K562 (cell line): Measurements from ENCODE around the gene SART1. TPM values are rescaled to one million over a fixed set of nuclear protein-coding genes. Genes with fewer than 3 reads are reported as not detected.

Source experiments
- ATAC-seq: fragments of 200-7000 bp; cut with Tn5 transposase; 3 replicates; pipeline ENCODE4 v1.9.1; 2020; ENCODE audit warnings: moderate library complexity
- BruUV-seq: library from RNA; stranded (reverse); fragments of 400-500 nt; replicated peaks from 2 replicates; lab custom pipeline; 2021; lab: Mats Ljungman, UMichigan
- CTCF ChIA-PET: fragments of 300-600 bp; formaldehyde crosslinking; extraction: SDS; loops from one replicate; lab custom pipeline; 2021; ENCODE audit warnings: low intra/inter-chr PET ratio; lab: Yijun Ruan, JAX
- POLR2A ChIA-PET: fragments of 300-600, 350-650 bp; sonication (Branson Sonifier 250); formaldehyde crosslinking; extraction: SDS; loops from one replicate; lab custom pipeline; 2021; ENCODE audit warnings: antibody characterized with exemption, inconsistent platforms; lab: Yijun Ruan, JAX
- DNase-seq, 4 experiments: peaks; one replicate each; pipeline versions ENCODE4 v3.0.0 to v3.0.0-alpha.2; 2011 to 2018; ENCODE audit warnings: low spot score in 3 of 4, mixed read lengths in 3 of 4; ENCODE audit errors: extremely low read depth in 1 of 4
- FAIRE-seq: peaks from 2 replicates; lab custom pipeline; 2011; peaks lifted over from hg19 to GRCh38; lab: Jason Lieb, UNC
- H2AFZ ChIP-seq: 2 replicates; pipeline ENCODE4 v1.6.0; 2011; ENCODE audit warnings: low read depth, low read length, control low read depth, inconsistent platforms
- H3K27ac ChIP-seq: fragments of 200-600 bp; 3 replicates; pipeline ENCODE4 v1.8.0; 2011; ENCODE audit warnings: low read depth, mild to moderate bottlenecking, control low read depth, inconsistent platforms, low read length, moderate library complexity, mixed read lengths; ENCODE audit errors: extremely low read depth
- H3K27me3 ChIP-seq, 2 experiments: fragments of 300-600 bp in 1 of 2; 2 replicates in 1 of 2; 3 replicates in 1 of 2; pipeline versions ENCODE4 v1.6.0 to v1.8.0; 2011; ENCODE audit warnings: inconsistent platforms in 2 of 2, low read length in 2 of 2, mild to moderate bottlenecking in 1 of 2, mixed read lengths in 1 of 2, moderate library complexity in 1 of 2; ENCODE audit not compliant: control insufficient read depth in 2 of 2, insufficient read depth in 2 of 2
- H3K36me3 ChIP-seq: fragments of 300-600 bp; 3 replicates; pipeline ENCODE4 v1.8.0; 2011; ENCODE audit warnings: mild to moderate bottlenecking, low read length, inconsistent platforms; ENCODE audit not compliant: control insufficient read depth, insufficient read depth
- H3K4me1 ChIP-seq, 2 experiments: fragments of 200-600 bp in 1 of 2; replicated peaks in 1 of 2; 2 replicates in 1 of 2; 3 replicates in 1 of 2; pipeline versions ENCODE4 v1.5.1 to v1.8.0; 2011; ENCODE audit warnings: inconsistent platforms in 2 of 2, low read length in 2 of 2, mild to moderate bottlenecking in 1 of 2, mixed read lengths in 1 of 2, moderate library complexity in 1 of 2; ENCODE audit not compliant: control insufficient read depth in 2 of 2, insufficient read depth in 2 of 2
- H3K4me2 ChIP-seq: 2 replicates; pipeline ENCODE4 v1.6.1; 2011; ENCODE audit warnings: low read length, control low read depth, inconsistent platforms, mixed read lengths; ENCODE audit not compliant: insufficient read depth
- H3K4me3 ChIP-seq: fragments of 200-600 bp; sonication (generic), shearing (Covaris generic); 2 replicates; pipeline ENCODE4 v1.5.1; 2016; ENCODE audit warnings: control low read depth, inconsistent platforms
- H3K79me2 ChIP-seq: fragments of 200-600 bp; 3 replicates; pipeline ENCODE4 v1.8.0; 2011; ENCODE audit warnings: low read length, inconsistent platforms; ENCODE audit not compliant: control insufficient read depth, insufficient read depth
- H3K9ac ChIP-seq, 2 experiments: 2 replicates each; pipeline versions ENCODE4 v1.6.0 to v1.6.1; 2011; ENCODE audit warnings: low read depth in 2 of 2, low read length in 2 of 2, control low read depth in 1 of 2, inconsistent platforms in 1 of 2, mild to moderate bottlenecking in 1 of 2, mixed read lengths in 1 of 2; ENCODE audit not compliant: insufficient read depth in 1 of 2
- H3K9me1 ChIP-seq: one replicate; pipeline ENCODE4 v1.6.0; 2011; ENCODE audit warnings: inconsistent platforms, mild to moderate bottlenecking, low read length, moderate library complexity; ENCODE audit not compliant: control insufficient read depth, insufficient read depth
- H3K9me3 ChIP-seq: replicated peaks from 2 replicates; pipeline ENCODE4 v1.5.1; 2011; ENCODE audit warnings: low read depth, low read length, inconsistent platforms; ENCODE audit not compliant: control insufficient read depth, insufficient read depth
- H4K20me1 ChIP-seq: replicated peaks from 2 replicates; pipeline ENCODE4 v1.6.1; 2011; ENCODE audit warnings: low read length, inconsistent platforms, mixed read lengths; ENCODE audit not compliant: control insufficient read depth, insufficient read depth
- ESRRA ChIP-seq: fragments of 450-650 bp; IDR thresholded peaks from 2 replicates; pipeline ENCODE4 v1.6.1; 2014; ENCODE audit warnings: low read depth, mild to moderate bottlenecking, moderate library complexity, borderline replicate concordance
- KLF13 ChIP-seq: fragments of 450-650 bp; IDR thresholded peaks from 2 replicates; pipeline ENCODE4 v1.6.1; 2016; ENCODE audit warnings: missing genetic modification characterization, low read depth, mild to moderate bottlenecking, missing compliant biosample characterization, moderate library complexity, borderline replicate concordance
- LEF1 ChIP-seq: fragments of 450-650 bp; IDR thresholded peaks from 2 replicates; pipeline ENCODE4 v1.6.1; 2016; ENCODE audit warnings: mild to moderate bottlenecking
- MEF2D ChIP-seq: conservative IDR thresholded peaks from 2 replicates; pipeline ENCODE4 v1.6.1; 2016; ENCODE audit warnings: low read depth, missing genetic modification characterization, missing compliant biosample characterization
- NR2C1 ChIP-seq, 2 experiments: fragments of 450-650 bp; IDR thresholded peaks; 2 replicates each; pipeline ENCODE4 v1.6.1; 2017; ENCODE audit warnings: mild to moderate bottlenecking in 2 of 2, antibody characterized with exemption in 1 of 2, inconsistent platforms in 1 of 2, missing compliant biosample characterization in 1 of 2, missing genetic modification characterization in 1 of 2
- PHB2 ChIP-seq: fragments of 450-650 bp; IDR thresholded peaks from 2 replicates; pipeline ENCODE4 v1.6.1; 2017; ENCODE audit warnings: low read depth
- RBM15 ChIP-seq: fragments of 200-400 bp; formaldehyde crosslinking; IDR thresholded peaks from 2 replicates; pipeline ENCODE4 v1.6.1; 2018; ENCODE audit warnings: mild to moderate bottlenecking, low read length, moderate library complexity; ENCODE audit not compliant: insufficient read depth
- TCF7L2 ChIP-seq: fragments of 150-350 bp; IDR thresholded peaks from 2 replicates; pipeline ENCODE4 v1.6.1; 2016; ENCODE audit warnings: low read depth, mild to moderate bottlenecking, low read length, moderate library complexity
- WGBS: fragments of 100-300 bp; shearing (Covaris generic); methylation state at CpG from one replicate; pipeline ENCODE4 v1.1.6; 2016; ENCODE audit warnings: low coverage, mixed read lengths; ENCODE audit not compliant: insufficient coverage; ENCODE audit errors: missing lambda C conversion rate; 5-methylcytosine and 5-hydroxymethylcytosine counted together
- in situ Hi-C: fragments of 300-500 bp; cut with MboI; formaldehyde crosslinking; loops from 4 replicates; pipeline ENCODE4 v1.15.0; 2018; ENCODE audit warnings: inconsistent platforms, mixed read lengths
- intact Hi-C: fragments of 100-400 bp; cut with micrococcal nuclease; formaldehyde crosslinking; loops from 2 replicates; pipeline ENCODE4 v1.14.2; 2022
- polyA plus RNA-seq, 8 experiments: library from polyadenylated mRNA; depleted of rRNA in 4 of 8; stranded (reverse) in 5 of 8; unstranded in 3 of 8; fragments of >200 nt; fragmentation: Nextera tagmentation in 2 of 8; fragmentation: Illumina TruSeq in 1 of 8; extraction: Ambion mirVana in 2 of 8; extraction: Trizol in 1 of 8; gene quantifications; 2 replicates each; pipeline versions ENCODE4 v1.2.1 to v1.2.3, GENCODE V29; 2011 to 2014; ENCODE audit warnings: inconsistent platforms in 1 of 8, missing spikeins in 1 of 8
- total RNA-seq, 7 experiments: library from RNA; depleted of rRNA in 6 of 7; stranded (reverse); fragments of >200 nt in 6 of 7; fragmentation: Illumina TruSeq in 2 of 7; extraction: Trizol in 2 of 7; gene quantifications; 2 replicates each; pipeline versions ENCODE4 v1.2.1 to v1.2.3, GENCODE V29; 2011 to 2021; ENCODE audit warnings: low replicate concordance in 1 of 7
- TF ChIP-seq, protein P1 (sequence below): sonication (generic); formaldehyde crosslinking; IDR thresholded peaks from 2 replicates; pipeline ENCODE4 v1.8.1; 2023; ENCODE audit warnings: missing genetic modification reagents, mild to moderate bottlenecking, borderline replicate concordance

Gene SART1
- total and polyA plus RNA-seq, 9 of the 15 experiments (the other 6 are each of a cell fraction or from before 2014, with no cell fraction given): 4.8 to 84.1 (median 31.7) TPM

DNA sequence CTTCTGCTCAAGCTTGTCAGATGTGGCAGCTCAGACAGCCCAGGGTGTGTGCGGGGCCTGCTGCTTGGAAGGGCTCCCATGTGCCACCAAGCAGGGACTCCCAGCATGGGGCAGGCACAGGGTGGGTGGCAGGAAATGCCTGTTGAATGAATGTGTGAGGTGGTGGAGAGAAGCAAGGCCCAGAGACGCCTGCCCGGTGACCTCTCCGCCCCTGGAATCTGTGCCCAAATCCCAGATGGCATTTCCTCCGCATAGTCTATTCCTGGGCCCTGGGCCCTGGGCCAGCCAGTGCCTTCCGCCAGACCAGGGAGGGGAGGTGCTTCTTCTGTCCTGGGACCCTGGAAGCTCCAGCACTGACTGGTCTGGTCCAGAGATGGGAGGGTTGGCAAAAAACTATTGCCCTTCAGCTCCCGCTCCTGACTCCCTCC is 53.9 kb downstream of the SART1 start:
- POLR2A ChIA-PET: interaction anchor here (1.6 kb wide), 1 partner anchor 10 kb away, joined by 4 read pairs; no protein-coding TSS in a partner anchor

DNA sequence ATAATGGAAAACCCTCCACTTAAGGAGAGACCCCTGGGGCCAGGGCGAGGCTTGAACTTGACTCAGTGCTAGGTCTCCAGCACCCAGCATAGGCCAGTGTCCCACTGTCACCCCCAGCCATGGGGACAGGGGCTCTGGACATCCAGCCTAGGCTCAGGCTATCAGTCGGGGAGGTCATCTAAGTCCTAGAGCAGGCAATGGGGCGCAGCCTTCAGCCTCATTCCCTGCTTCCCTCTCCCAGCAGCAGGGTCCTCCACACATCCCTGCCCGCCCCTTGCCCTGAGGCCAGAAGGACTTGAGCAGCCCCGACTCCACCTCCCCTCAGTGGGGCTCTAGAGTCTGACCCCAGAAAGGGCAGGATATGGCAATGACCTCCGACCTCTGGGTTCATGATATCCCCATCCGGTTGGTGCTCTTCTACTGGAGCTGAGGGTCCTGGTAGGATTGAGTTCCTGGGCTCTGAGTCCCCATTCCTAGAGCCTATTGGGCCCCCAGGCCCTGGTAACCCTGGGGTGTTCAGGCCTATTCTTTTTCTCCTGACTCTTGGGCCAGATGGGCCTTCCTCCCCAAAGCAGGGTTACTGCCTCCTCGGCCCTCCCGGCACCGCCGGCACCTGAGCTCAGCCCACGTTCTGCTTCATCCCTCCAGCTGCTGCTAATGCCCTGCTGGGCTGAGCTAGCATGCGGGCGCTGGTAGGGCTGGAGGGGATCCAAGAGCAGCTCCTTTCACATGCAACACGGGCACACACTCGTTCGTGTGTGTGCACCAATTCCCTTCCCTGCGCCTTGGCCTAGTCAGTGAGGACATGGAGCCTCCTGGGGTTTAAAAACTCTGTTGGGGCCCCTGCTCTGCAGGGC is 54.6 kb downstream of the SART1 start:
- Histone ChIP-seq H3K79me2 (no peaks in the 10 kb centered on the region), H4K20me1 (no peaks in the 10 kb centered on the region), H3K9me3 (no peaks in the 10 kb centered on the region), H3K4me2 (no peak overlapping the region), H3K4me3 (no peak overlapping the region), H3K4me1 (peaks cover 29 to 75% of the 10 kb centered on the region in 2 experiments), H3K27ac (no peak overlapping the region), H2AFZ (no peak overlapping the region), H3K9ac (peak overlapping the region in 1 of 2 experiments; percentile 61; a peak in 2 of 4 replicates), H3K27me3 (no peaks in the 10 kb centered on the region), H3K36me3 (no peaks in the 10 kb centered on the region), H3K9me1 (peaks cover 5% of the 10 kb centered on the region)
- no TSS peak for BruUV-seq
- intact Hi-C loops (no loop called here), in situ Hi-C loops (no loop called here)
- CTCF ChIA-PET: no interaction called here
- ATAC-seq (no peak), FAIRE-seq (no peak), DNase-seq (no peak)
- WGBS: 69% methylated on average over 18 of the region's 18 CpGs
- POLR2A ChIA-PET: no interaction called here
- no peak for TF ChIP-seq PHB2
- TF ChIP-seq, protein P1, sequence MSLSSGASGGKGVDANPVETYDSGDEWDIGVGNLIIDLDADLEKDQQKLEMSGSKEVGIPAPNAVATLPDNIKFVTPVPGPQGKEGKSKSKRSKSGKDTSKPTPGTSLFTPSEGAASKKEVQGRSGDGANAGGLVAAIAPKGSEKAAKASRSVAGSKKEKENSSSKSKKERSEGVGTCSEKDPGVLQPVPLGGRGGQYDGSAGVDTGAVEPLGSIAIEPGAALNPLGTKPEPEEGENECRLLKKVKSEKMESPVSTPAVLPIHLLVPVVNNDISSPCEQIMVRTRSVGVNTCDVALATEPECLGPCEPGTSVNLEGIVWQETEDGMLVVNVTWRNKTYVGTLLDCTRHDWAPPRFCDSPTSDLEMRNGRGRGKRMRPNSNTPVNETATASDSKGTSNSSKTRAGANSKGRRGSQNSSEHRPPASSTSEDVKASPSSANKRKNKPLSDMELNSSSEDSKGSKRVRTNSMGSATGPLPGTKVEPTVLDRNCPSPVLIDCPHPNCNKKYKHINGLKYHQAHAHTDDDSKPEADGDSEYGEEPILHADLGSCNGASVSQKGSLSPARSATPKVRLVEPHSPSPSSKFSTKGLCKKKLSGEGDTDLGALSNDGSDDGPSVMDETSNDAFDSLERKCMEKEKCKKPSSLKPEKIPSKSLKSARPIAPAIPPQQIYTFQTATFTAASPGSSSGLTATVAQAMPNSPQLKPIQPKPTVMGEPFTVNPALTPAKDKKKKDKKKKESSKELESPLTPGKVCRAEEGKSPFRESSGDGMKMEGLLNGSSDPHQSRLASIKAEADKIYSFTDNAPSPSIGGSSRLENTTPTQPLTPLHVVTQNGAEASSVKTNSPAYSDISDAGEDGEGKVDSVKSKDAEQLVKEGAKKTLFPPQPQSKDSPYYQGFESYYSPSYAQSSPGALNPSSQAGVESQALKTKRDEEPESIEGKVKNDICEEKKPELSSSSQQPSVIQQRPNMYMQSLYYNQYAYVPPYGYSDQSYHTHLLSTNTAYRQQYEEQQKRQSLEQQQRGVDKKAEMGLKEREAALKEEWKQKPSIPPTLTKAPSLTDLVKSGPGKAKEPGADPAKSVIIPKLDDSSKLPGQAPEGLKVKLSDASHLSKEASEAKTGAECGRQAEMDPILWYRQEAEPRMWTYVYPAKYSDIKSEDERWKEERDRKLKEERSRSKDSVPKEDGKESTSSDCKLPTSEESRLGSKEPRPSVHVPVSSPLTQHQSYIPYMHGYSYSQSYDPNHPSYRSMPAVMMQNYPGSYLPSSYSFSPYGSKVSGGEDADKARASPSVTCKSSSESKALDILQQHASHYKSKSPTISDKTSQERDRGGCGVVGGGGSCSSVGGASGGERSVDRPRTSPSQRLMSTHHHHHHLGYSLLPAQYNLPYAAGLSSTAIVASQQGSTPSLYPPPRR (CRISPR knock-in tag): no peak
- TF ChIP-seq KLF13 (tag): no peak
- no peak for TF ChIP-seq MEF2D (tag)
- TF ChIP-seq RBM15: no peak
- TF ChIP-seq NR2C1 (IDR thresholded peaks at IDR 0.05): peak; percentile 55; the same call in 1 of the 2 replicates
- peak; percentile 63 for TF ChIP-seq NR2C1 (tag; IDR thresholded peaks at IDR 0.05)
- no peak for TF ChIP-seq ESRRA
- no peak for TF ChIP-seq TCF7L2

More for the DNA sequence above, 53.9 kb downstream of the SART1 start:
- peaks cover 29 to 68% of the 10 kb centered on the region in 2 experiments for H3K4me1 ChIP-seq
- no peak overlapping the region for H3K27ac ChIP-seq
- no peak for DNase-seq
- H2AFZ ChIP-seq: no peak overlapping the region
- peaks cover 5% of the 10 kb centered on the region for H3K9me1 ChIP-seq
- H3K9me3 ChIP-seq: no peaks in the 10 kb centered on the region
- H4K20me1 ChIP-seq: no peaks in the 10 kb centered on the region
- in situ Hi-C loops (no loop called here), intact Hi-C loops (no loop called here)
- peak overlapping the region in 1 of 2 experiments; percentile 50; a peak in 2 of 4 replicates for H3K9ac ChIP-seq
- no peaks in the 10 kb centered on the region for H3K27me3 ChIP-seq
- no TSS peak for BruUV-seq
- FAIRE-seq: no peak
- CTCF ChIA-PET: no interaction called here
- H3K4me2 ChIP-seq: no peak overlapping the region
- H3K36me3 ChIP-seq: no peaks in the 10 kb centered on the region
- H3K79me2 ChIP-seq: no peaks in the 10 kb centered on the region
- ATAC-seq: no peak
- 87% methylated on average over 7 of the region's 7 CpGs for WGBS
- TF ChIP-seq LEF1 (no peak), KLF13 (tag) (no peak)
- TF ChIP-seq, all 486 proteins: peak for 0
- no peak overlapping the region for H3K4me3 ChIP-seq
